H1 (cell line): Measurements from ENCODE around the gene MRFAP1. TPM values are rescaled to one million over a fixed set of nuclear protein-coding genes. Genes with fewer than 3 reads are reported as not detected.

Experiments used
- NRF1 ChIP-seq: IDR thresholded peaks from 2 replicates; pipeline ENCODE4 v1.6.1; 2011; ENCODE audit warnings: mild to moderate bottlenecking, low read depth, low read length, improper control_type of control experiment
- PHF8 ChIP-seq: fragments of 200-600 bp; sonication (generic); conservative IDR thresholded peaks from 2 replicates; pipeline ENCODE4 v1.7.1; 2012; ENCODE audit warnings: low read depth, mild to moderate bottlenecking, inconsistent platforms, low read length, moderate library complexity
- RXRA ChIP-seq: IDR thresholded peaks from 2 replicates; pipeline ENCODE4 v1.6.1; 2011; ENCODE audit warnings: low read depth, mild to moderate bottlenecking, low read length, moderate library complexity; ENCODE audit not compliant: insufficient read depth
- SP2 ChIP-seq: IDR thresholded peaks from 2 replicates; pipeline ENCODE4 v1.6.1; 2012; ENCODE audit warnings: mild to moderate bottlenecking, low read length, inconsistent platforms
- ZNF274 ChIP-seq: IDR thresholded peaks from 2 replicates; pipeline ENCODE4 v1.7.0; 2012; ENCODE audit warnings: low read length, borderline replicate concordance; ENCODE audit errors: extremely low read depth
- polyA plus RNA-seq, 7 experiments: library from polyadenylated mRNA; depleted of rRNA in 3 of 7; stranded (reverse) in 5 of 7; unstranded in 2 of 7; fragments of >200 nt in 5 of 7; fragments of 200-250 nt in 2 of 7; gene quantifications; 1 replicate in 5 of 7; 2 replicates in 1 of 7; 4 replicates in 1 of 7; pipeline versions ENCODE4 v1.2.1 to v1.2.3, GENCODE V29; 2011 to 2013; ENCODE audit warnings: missing spikeins in 2 of 7, mixed read lengths in 2 of 7
- total RNA-seq: library from RNA; stranded (reverse); fragmentation: NEBNext Ultra II Directional; extraction: Animal tissue kit (Norgen Biotek cat#: 25700); gene quantifications from 2 replicates; pipeline ENCODE4 v1.2.1, GENCODE V29; 2021
- TF ChIP-seq, protein P1 (sequence below): fragments of 300-600 bp; sonication (generic); IDR thresholded peaks from 2 replicates; pipeline ENCODE4 v1.7.1; 2012; ENCODE audit warnings: low read length, moderate library complexity, mild to moderate bottlenecking, inconsistent platforms; ENCODE audit not compliant: insufficient replicate concordance
- TF ChIP-seq, protein P2 (sequence below): IDR thresholded peaks from 2 replicates; pipeline ENCODE4 v1.6.1; 2012; ENCODE audit warnings: low read length, inconsistent platforms

MRFAP1 gene
- total and polyA plus RNA-seq, 2 of the 8 experiments (the other 6 are each of a cell fraction or from before 2014, with no cell fraction given) = 108 to 307 TPM

DNA sequence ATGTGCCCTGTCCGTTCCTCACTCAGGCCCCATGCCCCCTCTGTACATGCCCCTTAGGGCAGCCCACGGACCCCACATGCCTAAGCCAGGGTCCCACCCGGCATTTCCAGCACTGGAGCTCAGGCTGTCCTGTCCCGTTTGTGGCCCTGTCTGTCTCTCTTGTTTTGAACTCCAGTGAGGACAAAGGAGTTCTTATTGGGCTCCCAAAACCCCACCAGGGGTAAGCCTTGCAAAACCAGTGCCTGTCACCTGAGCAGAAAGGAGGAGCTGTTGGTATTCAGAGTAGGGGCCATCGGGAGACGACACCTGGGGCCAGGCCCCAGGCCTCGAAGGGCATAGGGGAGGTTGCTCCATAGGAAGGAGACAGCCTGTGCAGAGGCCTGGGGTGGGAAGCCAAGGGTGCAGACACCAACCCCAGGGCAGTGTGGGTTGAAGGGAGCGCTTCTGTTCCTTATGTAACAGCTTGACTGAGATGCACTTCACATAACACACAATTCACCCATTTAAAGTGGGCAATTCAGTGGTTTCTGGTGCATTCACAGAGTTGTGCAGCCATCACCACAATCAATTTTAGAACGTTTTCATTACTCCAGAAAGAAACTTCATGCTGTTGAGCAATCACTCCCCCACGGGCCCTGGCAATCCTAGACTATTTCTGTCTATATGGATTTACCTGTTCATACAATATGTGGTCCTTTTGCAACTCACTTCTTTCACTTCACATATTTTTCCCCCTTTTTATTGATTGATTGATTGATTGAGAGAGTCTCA is 33.8 kb upstream of the MRFAP1 start (continued):
- TF ChIP-seq, protein P1, sequence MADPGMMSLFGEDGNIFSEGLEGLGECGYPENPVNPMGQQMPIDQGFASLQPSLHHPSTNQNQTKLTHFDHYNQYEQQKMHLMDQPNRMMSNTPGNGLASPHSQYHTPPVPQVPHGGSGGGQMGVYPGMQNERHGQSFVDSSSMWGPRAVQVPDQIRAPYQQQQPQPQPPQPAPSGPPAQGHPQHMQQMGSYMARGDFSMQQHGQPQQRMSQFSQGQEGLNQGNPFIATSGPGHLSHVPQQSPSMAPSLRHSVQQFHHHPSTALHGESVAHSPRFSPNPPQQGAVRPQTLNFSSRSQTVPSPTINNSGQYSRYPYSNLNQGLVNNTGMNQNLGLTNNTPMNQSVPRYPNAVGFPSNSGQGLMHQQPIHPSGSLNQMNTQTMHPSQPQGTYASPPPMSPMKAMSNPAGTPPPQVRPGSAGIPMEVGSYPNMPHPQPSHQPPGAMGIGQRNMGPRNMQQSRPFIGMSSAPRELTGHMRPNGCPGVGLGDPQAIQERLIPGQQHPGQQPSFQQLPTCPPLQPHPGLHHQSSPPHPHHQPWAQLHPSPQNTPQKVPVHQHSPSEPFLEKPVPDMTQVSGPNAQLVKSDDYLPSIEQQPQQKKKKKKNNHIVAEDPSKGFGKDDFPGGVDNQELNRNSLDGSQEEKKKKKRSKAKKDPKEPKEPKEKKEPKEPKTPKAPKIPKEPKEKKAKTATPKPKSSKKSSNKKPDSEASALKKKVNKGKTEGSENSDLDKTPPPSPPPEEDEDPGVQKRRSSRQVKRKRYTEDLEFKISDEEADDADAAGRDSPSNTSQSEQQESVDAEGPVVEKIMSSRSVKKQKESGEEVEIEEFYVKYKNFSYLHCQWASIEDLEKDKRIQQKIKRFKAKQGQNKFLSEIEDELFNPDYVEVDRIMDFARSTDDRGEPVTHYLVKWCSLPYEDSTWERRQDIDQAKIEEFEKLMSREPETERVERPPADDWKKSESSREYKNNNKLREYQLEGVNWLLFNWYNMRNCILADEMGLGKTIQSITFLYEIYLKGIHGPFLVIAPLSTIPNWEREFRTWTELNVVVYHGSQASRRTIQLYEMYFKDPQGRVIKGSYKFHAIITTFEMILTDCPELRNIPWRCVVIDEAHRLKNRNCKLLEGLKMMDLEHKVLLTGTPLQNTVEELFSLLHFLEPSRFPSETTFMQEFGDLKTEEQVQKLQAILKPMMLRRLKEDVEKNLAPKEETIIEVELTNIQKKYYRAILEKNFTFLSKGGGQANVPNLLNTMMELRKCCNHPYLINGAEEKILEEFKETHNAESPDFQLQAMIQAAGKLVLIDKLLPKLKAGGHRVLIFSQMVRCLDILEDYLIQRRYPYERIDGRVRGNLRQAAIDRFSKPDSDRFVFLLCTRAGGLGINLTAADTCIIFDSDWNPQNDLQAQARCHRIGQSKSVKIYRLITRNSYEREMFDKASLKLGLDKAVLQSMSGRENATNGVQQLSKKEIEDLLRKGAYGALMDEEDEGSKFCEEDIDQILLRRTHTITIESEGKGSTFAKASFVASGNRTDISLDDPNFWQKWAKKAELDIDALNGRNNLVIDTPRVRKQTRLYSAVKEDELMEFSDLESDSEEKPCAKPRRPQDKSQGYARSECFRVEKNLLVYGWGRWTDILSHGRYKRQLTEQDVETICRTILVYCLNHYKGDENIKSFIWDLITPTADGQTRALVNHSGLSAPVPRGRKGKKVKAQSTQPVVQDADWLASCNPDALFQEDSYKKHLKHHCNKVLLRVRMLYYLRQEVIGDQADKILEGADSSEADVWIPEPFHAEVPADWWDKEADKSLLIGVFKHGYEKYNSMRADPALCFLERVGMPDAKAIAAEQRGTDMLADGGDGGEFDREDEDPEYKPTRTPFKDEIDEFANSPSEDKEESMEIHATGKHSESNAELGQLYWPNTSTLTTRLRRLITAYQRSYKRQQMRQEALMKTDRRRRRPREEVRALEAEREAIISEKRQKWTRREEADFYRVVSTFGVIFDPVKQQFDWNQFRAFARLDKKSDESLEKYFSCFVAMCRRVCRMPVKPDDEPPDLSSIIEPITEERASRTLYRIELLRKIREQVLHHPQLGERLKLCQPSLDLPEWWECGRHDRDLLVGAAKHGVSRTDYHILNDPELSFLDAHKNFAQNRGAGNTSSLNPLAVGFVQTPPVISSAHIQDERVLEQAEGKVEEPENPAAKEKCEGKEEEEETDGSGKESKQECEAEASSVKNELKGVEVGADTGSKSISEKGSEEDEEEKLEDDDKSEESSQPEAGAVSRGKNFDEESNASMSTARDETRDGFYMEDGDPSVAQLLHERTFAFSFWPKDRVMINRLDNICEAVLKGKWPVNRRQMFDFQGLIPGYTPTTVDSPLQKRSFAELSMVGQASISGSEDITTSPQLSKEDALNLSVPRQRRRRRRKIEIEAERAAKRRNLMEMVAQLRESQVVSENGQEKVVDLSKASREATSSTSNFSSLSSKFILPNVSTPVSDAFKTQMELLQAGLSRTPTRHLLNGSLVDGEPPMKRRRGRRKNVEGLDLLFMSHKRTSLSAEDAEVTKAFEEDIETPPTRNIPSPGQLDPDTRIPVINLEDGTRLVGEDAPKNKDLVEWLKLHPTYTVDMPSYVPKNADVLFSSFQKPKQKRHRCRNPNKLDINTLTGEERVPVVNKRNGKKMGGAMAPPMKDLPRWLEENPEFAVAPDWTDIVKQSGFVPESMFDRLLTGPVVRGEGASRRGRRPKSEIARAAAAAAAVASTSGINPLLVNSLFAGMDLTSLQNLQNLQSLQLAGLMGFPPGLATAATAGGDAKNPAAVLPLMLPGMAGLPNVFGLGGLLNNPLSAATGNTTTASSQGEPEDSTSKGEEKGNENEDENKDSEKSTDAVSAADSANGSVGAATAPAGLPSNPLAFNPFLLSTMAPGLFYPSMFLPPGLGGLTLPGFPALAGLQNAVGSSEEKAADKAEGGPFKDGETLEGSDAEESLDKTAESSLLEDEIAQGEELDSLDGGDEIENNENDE = no peak
- TF ChIP-seq PHF8 (no peak), RXRA (no peak), SP2 (no peak), NRF1 (no peak), ZNF274 (no peak)
- TF ChIP-seq, protein P2, sequence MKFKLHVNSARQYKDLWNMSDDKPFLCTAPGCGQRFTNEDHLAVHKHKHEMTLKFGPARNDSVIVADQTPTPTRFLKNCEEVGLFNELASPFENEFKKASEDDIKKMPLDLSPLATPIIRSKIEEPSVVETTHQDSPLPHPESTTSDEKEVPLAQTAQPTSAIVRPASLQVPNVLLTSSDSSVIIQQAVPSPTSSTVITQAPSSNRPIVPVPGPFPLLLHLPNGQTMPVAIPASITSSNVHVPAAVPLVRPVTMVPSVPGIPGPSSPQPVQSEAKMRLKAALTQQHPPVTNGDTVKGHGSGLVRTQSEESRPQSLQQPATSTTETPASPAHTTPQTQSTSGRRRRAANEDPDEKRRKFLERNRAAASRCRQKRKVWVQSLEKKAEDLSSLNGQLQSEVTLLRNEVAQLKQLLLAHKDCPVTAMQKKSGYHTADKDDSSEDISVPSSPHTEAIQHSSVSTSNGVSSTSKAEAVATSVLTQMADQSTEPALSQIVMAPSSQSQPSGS = no peak
- TF ChIP-seq, all 59 proteins: peak for 0
